Lung (tissue), 12 donors: ENCODE results near the gene UQCRC2. TPM values are rescaled to one million over a fixed set of nuclear protein-coding genes. Genes with fewer than 3 reads are reported as not detected.

Experiments
- ATAC-seq: fragments of 200-7000 bp; cut with Tn5 transposase; one replicate; pipeline ENCODE4 v1.9.1; 2020; ENCODE audit warnings: moderate number of reproducible peaks; ENCODE audit not compliant: insufficient read depth, low FRiP score
- DNase-seq, 3 donors: peaks; one replicate each; pipeline ENCODE4 v3.0.0-alpha.2; 2013 to 2017
- H3K27ac ChIP-seq, 2 donors: one replicate each; pipeline ENCODE4 v1.5.1; 2013; ENCODE audit warnings: mild to moderate bottlenecking in 2 of 2, moderate library complexity in 2 of 2, control low read depth in 1 of 2, inconsistent platforms in 1 of 2, low read depth in 1 of 2, low read length in 1 of 2
- H3K27me3 ChIP-seq, 3 donors: one replicate each; pipeline ENCODE4 v1.5.1; 2013; ENCODE audit warnings: low read length in 2 of 3; ENCODE audit not compliant: control insufficient read depth in 3 of 3, insufficient read depth in 3 of 3
- H3K36me3 ChIP-seq, 4 donors: one replicate each; pipeline ENCODE4 v1.5.1; 2013; ENCODE audit warnings: low read length in 4 of 4, mild to moderate bottlenecking in 1 of 4, moderate library complexity in 1 of 4; ENCODE audit not compliant: control insufficient read depth in 4 of 4, insufficient read depth in 4 of 4
- H3K4me1 ChIP-seq, 5 donors: one replicate each; pipeline ENCODE4 v1.5.1; 2013; ENCODE audit warnings: low read length in 5 of 5, mild to moderate bottlenecking in 2 of 5, moderate library complexity in 1 of 5; ENCODE audit not compliant: control insufficient read depth in 5 of 5, insufficient read depth in 5 of 5
- H3K4me3 ChIP-seq: one replicate; pipeline ENCODE4 v1.5.1; 2013; ENCODE audit warnings: mild to moderate bottlenecking, control low read depth, moderate library complexity
- H3K9ac ChIP-seq, 2 donors: one replicate each; pipeline ENCODE4 v1.5.1; 2013; ENCODE audit warnings: low read length in 2 of 2, control low read depth in 1 of 2; ENCODE audit not compliant: insufficient read depth in 1 of 2
- H3K9me3 ChIP-seq, 4 donors: one replicate each; pipeline ENCODE4 v1.5.1; 2013; ENCODE audit warnings: low read length in 3 of 4, mild to moderate bottlenecking in 1 of 4, moderate library complexity in 1 of 4; ENCODE audit not compliant: control insufficient read depth in 4 of 4, insufficient read depth in 3 of 4
- CTCF ChIP-seq: IDR thresholded peaks from 2 replicates; pipeline ENCODE4 v1.5.1; 2012; ENCODE audit warnings: mild to moderate bottlenecking; ENCODE audit errors: control extremely low read depth, extremely low read depth
- WGBS, 2 donors: extraction: QIAGEN DNeasy Blood & Tissue Kit; methylation state at CpG; one replicate each; pipeline ENCODE4 v1.1.7; 2013; 5-methylcytosine and 5-hydroxymethylcytosine counted together
- polyA plus RNA-seq, 2 donors: library from polyadenylated mRNA; stranded (reverse); fragments of 200-250 nt; gene quantifications; one replicate each; pipeline ENCODE4 v1.2.1, GENCODE V29; 2013
- total RNA-seq, 2 donors: library from RNA; depleted of rRNA in 1 of 2; stranded (reverse); fragments of >200 nt in 1 of 2; gene quantifications; one replicate each; pipeline ENCODE4 v1.2.1, GENCODE V29; 2014 to 2021
- donor health status: control.
- donor health status: control.
- donor health status: Bipolar disorder and iron deficiency.
- donor health status: healthy.
- donor health status: DM: yes; HTN: yes; CAD: no.

Gene UQCRC2
- total and polyA plus RNA-seq, 4 donors: 69.3 to 196 (median 147) TPM

- 95 to 98% methylated on average over 4 of the region's 4 CpGs for WGBS, 2 donors
- Histone ChIP-seq H3K27ac (no peak overlapping the region), H3K9me3 (no peaks in the 10 kb centered on the region), H3K4me3 (no peak overlapping the region), H3K9ac (no peak overlapping the region), H3K27me3 (no peaks in the 10 kb centered on the region), H3K4me1 (no peaks in the 10 kb centered on the region), H3K36me3 (peaks cover 27 to 60% (median 48%) of the 10 kb centered on the region in 4 donors)
- no peak for TF ChIP-seq CTCF
- ATAC-seq: no peak
- DNase-seq: no peak
Measured at GRCh38 chr16:21971856-21972255, 18.7 kb downstream of the UQCRC2 start.

- H3K9me3 ChIP-seq: no peaks in the 10 kb centered on the region
- no peak overlapping the region for H3K4me3 ChIP-seq
- DNase-seq (no peak), ATAC-seq (no peak)
- TF ChIP-seq CTCF: no peak
- WGBS, 2 donors: 97% methylated on average over 2 of the region's 2 CpGs
- H3K36me3 ChIP-seq: peaks cover 29 to 66% (median 51%) of the 10 kb centered on the region in 4 donors
- no peak overlapping the region for H3K27ac ChIP-seq
- H3K4me1 ChIP-seq: no peaks in the 10 kb centered on the region
- H3K9ac ChIP-seq: no peak overlapping the region
- no peaks in the 10 kb centered on the region for H3K27me3 ChIP-seq
Measured at GRCh38 chr16:21973945-21974344, 20.8 kb downstream of the UQCRC2 start.

- peaks cover 34 to 65% (median 49%) of the 10 kb centered on the region in 4 donors for H3K36me3 ChIP-seq
Measured at GRCh38 chr16:21980032-21980431, 26.9 kb downstream of the UQCRC2 start.

More at GRCh38 chr16:21980032-21980431, 26.9 kb downstream of the UQCRC2 start:
- no peak for TF ChIP-seq CTCF
- no peak overlapping the region for H3K9ac ChIP-seq
- no peaks in the 10 kb centered on the region for H3K9me3 ChIP-seq
- no peak overlapping the region for H3K4me3 ChIP-seq
- DNase-seq (no peak), ATAC-seq (no peak)
- H3K4me1 ChIP-seq: peaks cover 0 to 3% (median 0%) of the 10 kb centered on the region in 5 donors
- no peaks in the 10 kb centered on the region for H3K27me3 ChIP-seq
- WGBS, 2 donors: 92 to 93% methylated on average over 4 of the region's 4 CpGs
- H3K27ac ChIP-seq: no peak overlapping the region
